Natural killer cell (primary cell): Measurements from ENCODE around the gene PLCB1. TPM values are rescaled to one million over a fixed set of nuclear protein-coding genes. Genes with fewer than 3 reads are reported as not detected.

Experiments
- ATAC-seq, 3 donors: fragments of 150-1000 bp in 2 of 3; fragments of 200-7000 bp in 1 of 3; cut with Tn5 transposase; 1 replicate in 1 of 3; 2 replicates in 2 of 3; pipeline ENCODE4 v1.10.0; 2021; ENCODE audit warnings: mild to moderate bottlenecking in 2 of 3, moderate library complexity in 2 of 3
- DNase-seq, 2 donors: peaks; one replicate each; pipeline versions ENCODE4 v3.0.0 to v3.0.0-alpha.2; 2013 to 2021; ENCODE audit warnings: mixed read lengths in 1 of 2
- H3K27ac ChIP-seq: one replicate; pipeline ENCODE4 v1.5.1; 2013; ENCODE audit warnings: mild to moderate bottlenecking, low read length
- H3K27me3 ChIP-seq: one replicate; pipeline ENCODE4 v1.6.1; 2013; ENCODE audit warnings: low read length; ENCODE audit not compliant: control insufficient read depth, insufficient read depth
- H3K36me3 ChIP-seq: one replicate; pipeline ENCODE4 v1.6.1; 2013; ENCODE audit warnings: low read length; ENCODE audit not compliant: control insufficient read depth, insufficient read depth
- H3K4me1 ChIP-seq: one replicate; pipeline ENCODE4 v1.6.1; 2013; ENCODE audit warnings: low read length; ENCODE audit not compliant: control insufficient read depth, insufficient read depth
- H3K4me3 ChIP-seq: one replicate; pipeline ENCODE4 v1.5.1; 2013; ENCODE audit warnings: low read length
- H3K9me3 ChIP-seq: one replicate; pipeline ENCODE4 v1.6.1; 2013; ENCODE audit warnings: low read length; ENCODE audit not compliant: control insufficient read depth, insufficient read depth
- H3K27ac Mint-ChIP-seq, 2 donors: one replicate each; pipeline ENCODE4 v1.8.0; 2022; ENCODE audit warnings: mild to moderate bottlenecking in 2 of 2, mixed read lengths in 2 of 2, moderate library complexity in 1 of 2
- H3K27me3 Mint-ChIP-seq, 2 donors: one replicate each; pipeline ENCODE4 v1.8.0; 2022; ENCODE audit warnings: low read depth in 2 of 2, mixed read lengths in 2 of 2
- H3K36me3 Mint-ChIP-seq: one replicate; pipeline ENCODE4 v1.8.0; 2022; ENCODE audit warnings: mixed read lengths
- H3K4me1 Mint-ChIP-seq, 2 donors: one replicate each; pipeline ENCODE4 v1.8.0; 2022; ENCODE audit warnings: mixed read lengths in 2 of 2
- H3K4me3 Mint-ChIP-seq: one replicate; pipeline ENCODE4 v1.8.0; 2022; ENCODE audit warnings: mild to moderate bottlenecking, moderate library complexity, mixed read lengths
- H3K9me3 Mint-ChIP-seq, 2 donors: one replicate each; pipeline ENCODE4 v1.8.0; 2022; ENCODE audit warnings: mixed read lengths in 2 of 2
- WGBS: methylation state at CpG from one replicate; pipeline ENCODE4 v1.1.7; 2013; ENCODE audit warnings: missing lambda C conversion rate; ENCODE audit not compliant: insufficient coverage; 5-methylcytosine and 5-hydroxymethylcytosine counted together
- intact Hi-C: fragments of 100-400 bp; cut with micrococcal nuclease; formaldehyde crosslinking; loops from one replicate; pipeline ENCODE4 v1.14.2; 2022
- total RNA-seq, 4 donors: library from RNA; stranded (reverse); fragments of 120-200 nt in 1 of 4; gene quantifications; one replicate each; pipeline versions ENCODE4 v1.2.3 to v1.2.4, GENCODE V29; 2013 to 2022
- TF ChIP-seq, protein P1 (sequence below): fragments of 200-600 bp; IDR thresholded peaks from one replicate; pipeline ENCODE4 v1.8.0; 2022; ENCODE audit warnings: antibody characterized with exemption

The PLCB1 gene
- total RNA-seq, 3 donors from 2014 or later (not counting 1 experiment from before 2014, with no cell fraction given), result 48.7 to 66.2 (median 57.7) TPM

DNA sequence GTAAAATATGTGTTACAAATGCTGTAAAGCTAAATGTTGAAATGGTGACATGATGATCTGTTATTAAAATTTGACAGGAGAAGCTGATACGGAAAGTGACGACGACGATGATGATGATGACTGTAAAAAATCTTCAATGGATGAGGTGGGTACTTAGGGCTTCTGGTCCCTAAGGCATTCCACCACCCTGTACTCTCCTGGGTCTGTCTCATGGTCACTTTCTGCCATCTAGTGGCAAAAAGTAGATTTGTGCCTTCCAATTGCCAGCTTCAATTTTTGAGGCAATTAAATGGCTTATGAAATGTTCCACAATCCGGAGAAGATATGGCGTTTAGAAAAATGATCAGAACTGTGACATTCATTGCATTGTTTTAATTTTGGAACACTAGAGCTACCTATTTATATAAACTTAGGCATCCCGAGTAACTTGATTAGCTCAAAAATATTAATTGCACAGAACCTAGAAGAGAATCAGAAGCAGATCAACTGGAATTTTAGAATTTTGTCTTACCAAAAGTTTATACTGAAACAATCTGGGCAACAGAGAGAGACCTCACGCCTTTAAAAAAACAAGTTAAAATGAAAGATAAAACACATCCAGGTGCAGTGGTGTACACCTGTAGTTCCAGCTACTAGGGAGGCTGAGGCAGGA, 590.3 kb downstream of the PLCB1 start:
- no peaks in the 10 kb centered on the region for H3K4me1 Mint-ChIP-seq
- H3K27ac Mint-ChIP-seq, result no peak overlapping the region
- intact Hi-C loops, result loop anchor here (1.0 to 10.0 kb wide), 4 partner anchors 590 to 1958 kb away; partner anchors contain the start of genes BMP2 and PLCB1
- H3K36me3 Mint-ChIP-seq, result peaks cover 2% of the 10 kb centered on the region
- 84% methylated on average over 8 of the region's 8 CpGs for WGBS
- H3K9me3 Mint-ChIP-seq, result no peaks in the 10 kb centered on the region
- Histone ChIP-seq H3K36me3 (peaks cover 10% of the 10 kb centered on the region), H3K27ac (no peak overlapping the region), H3K4me3 (no peak overlapping the region), H3K4me1 (no peaks in the 10 kb centered on the region), H3K9me3 (no peaks in the 10 kb centered on the region), H3K27me3 (no peaks in the 10 kb centered on the region)
- H3K4me3 Mint-ChIP-seq, result no peak overlapping the region
- H3K27me3 Mint-ChIP-seq, result no peaks in the 10 kb centered on the region
- ATAC-seq, result peak; percentile 73 to 81 (median 73)
- peak in 1 of 2 donors; percentile 73 for DNase-seq
- TF ChIP-seq, protein P1, sequence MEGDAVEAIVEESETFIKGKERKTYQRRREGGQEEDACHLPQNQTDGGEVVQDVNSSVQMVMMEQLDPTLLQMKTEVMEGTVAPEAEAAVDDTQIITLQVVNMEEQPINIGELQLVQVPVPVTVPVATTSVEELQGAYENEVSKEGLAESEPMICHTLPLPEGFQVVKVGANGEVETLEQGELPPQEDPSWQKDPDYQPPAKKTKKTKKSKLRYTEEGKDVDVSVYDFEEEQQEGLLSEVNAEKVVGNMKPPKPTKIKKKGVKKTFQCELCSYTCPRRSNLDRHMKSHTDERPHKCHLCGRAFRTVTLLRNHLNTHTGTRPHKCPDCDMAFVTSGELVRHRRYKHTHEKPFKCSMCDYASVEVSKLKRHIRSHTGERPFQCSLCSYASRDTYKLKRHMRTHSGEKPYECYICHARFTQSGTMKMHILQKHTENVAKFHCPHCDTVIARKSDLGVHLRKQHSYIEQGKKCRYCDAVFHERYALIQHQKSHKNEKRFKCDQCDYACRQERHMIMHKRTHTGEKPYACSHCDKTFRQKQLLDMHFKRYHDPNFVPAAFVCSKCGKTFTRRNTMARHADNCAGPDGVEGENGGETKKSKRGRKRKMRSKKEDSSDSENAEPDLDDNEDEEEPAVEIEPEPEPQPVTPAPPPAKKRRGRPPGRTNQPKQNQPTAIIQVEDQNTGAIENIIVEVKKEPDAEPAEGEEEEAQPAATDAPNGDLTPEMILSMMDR, result peak; percentile 94

DNA sequence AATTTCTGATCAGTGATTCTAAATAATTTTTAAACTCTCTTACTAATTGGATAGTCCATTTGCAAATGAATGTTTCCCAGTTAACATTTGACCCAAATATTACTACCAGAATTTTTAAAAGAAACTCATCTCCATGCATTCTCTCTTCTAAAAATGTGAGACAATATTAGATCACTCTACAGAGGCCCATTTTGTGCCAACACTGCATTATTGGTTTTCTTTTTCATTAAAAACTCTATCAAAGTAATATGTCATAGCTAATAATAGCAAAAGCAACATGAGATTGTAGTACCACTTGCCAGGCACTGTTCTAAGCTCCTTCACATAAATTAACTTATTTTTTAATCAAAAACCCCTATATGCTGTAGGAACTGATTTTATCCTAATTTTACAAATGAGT, 591.2 kb downstream of the PLCB1 start:
- ATAC-seq (no peak), DNase-seq (no peak)
- no peaks in the 10 kb centered on the region for H3K9me3 Mint-ChIP-seq
- H3K4me1 ChIP-seq, result no peaks in the 10 kb centered on the region
- peaks cover 10% of the 10 kb centered on the region for H3K36me3 ChIP-seq
- no peaks in the 10 kb centered on the region for H3K4me1 Mint-ChIP-seq
- no peaks in the 10 kb centered on the region for H3K27me3 Mint-ChIP-seq
- H3K4me3 ChIP-seq, result no peak overlapping the region
- no peak overlapping the region for H3K4me3 Mint-ChIP-seq
- H3K27ac ChIP-seq, result no peak overlapping the region
- H3K27ac Mint-ChIP-seq, result no peak overlapping the region
- H3K27me3 ChIP-seq, result no peaks in the 10 kb centered on the region
- intact Hi-C loops, result loop anchor here (5.0 to 10.0 kb wide), 2 partner anchors 1896 to 1958 kb away; partner anchors contain the start of gene BMP2
- TF ChIP-seq, protein P1, result no peak
- no peaks in the 10 kb centered on the region for H3K36me3 Mint-ChIP-seq
- no peaks in the 10 kb centered on the region for H3K9me3 ChIP-seq

- Histone ChIP-seq H3K36me3 (peaks cover 10% of the 10 kb centered on the region), H3K9me3 (no peaks in the 10 kb centered on the region), H3K27me3 (no peaks in the 10 kb centered on the region), H3K4me1 (no peaks in the 10 kb centered on the region), H3K27ac (no peak overlapping the region), H3K4me3 (no peak overlapping the region)
- no peak for ATAC-seq
- DNase-seq, result no peak
- no peaks in the 10 kb centered on the region for H3K9me3 Mint-ChIP-seq
- no peak overlapping the region for H3K27ac Mint-ChIP-seq
- TF ChIP-seq, protein P1, result no peak
- no peaks in the 10 kb centered on the region for H3K4me1 Mint-ChIP-seq
- no peak overlapping the region for H3K4me3 Mint-ChIP-seq
- intact Hi-C loops, result loop anchor here (5.0 to 10.0 kb wide), 2 partner anchors 1898 to 1960 kb away; partner anchors contain the start of gene BMP2
- 100% methylated on average over 2 of the region's 2 CpGs for WGBS
- no peaks in the 10 kb centered on the region for H3K27me3 Mint-ChIP-seq
- no peaks in the 10 kb centered on the region for H3K36me3 Mint-ChIP-seq
Measured at GRCh38 chr20:8724884-8725283, 592.8 kb downstream of the PLCB1 start.

DNA sequence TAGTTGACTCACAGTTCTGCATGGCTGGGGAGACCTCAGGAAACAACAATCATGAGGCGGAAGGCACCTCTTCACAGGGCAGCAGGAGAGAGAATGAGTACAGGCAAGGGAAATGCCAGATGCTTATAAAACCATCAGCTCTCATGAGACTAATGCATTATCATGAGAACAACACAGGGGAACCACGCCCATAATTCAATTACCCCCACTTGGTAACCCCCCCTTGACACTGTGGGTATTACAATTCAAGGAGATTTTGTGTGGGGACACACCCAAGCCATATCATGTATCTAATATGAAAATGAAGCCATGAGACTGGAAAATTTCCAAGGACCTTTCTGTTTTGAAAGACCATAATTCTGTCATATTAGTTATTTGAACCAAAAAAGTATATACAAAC, 594.4 kb downstream of the PLCB1 start:
- Histone ChIP-seq H3K9me3 (no peaks in the 10 kb centered on the region), H3K27ac (no peak overlapping the region), H3K4me1 (no peaks in the 10 kb centered on the region), H3K4me3 (no peak overlapping the region), H3K36me3 (peaks cover 10% of the 10 kb centered on the region), H3K27me3 (no peaks in the 10 kb centered on the region)
- DNase-seq (no peak), ATAC-seq (no peak)
- TF ChIP-seq, protein P1, result no peak
- no peak overlapping the region for H3K27ac Mint-ChIP-seq
- H3K4me3 Mint-ChIP-seq, result no peak overlapping the region
- no peaks in the 10 kb centered on the region for H3K9me3 Mint-ChIP-seq
- no peaks in the 10 kb centered on the region for H3K4me1 Mint-ChIP-seq
- WGBS, result 80% methylated on average over 1 of the region's 2 CpGs
- H3K36me3 Mint-ChIP-seq, result no peaks in the 10 kb centered on the region
- intact Hi-C loops, result loop anchor here (10.0 kb wide), 1 partner anchor 1962 kb away; the partner anchor contains the start of gene BMP2
- no peaks in the 10 kb centered on the region for H3K27me3 Mint-ChIP-seq
